Measurements from ENCODE around the gene DUSP19. TPM values are rescaled to one million over a fixed set of nuclear protein-coding genes. Genes with fewer than 3 reads are reported as not detected.
A peak's percentile ranks its signal among the peaks of the same experiment; 100 is the strongest.

Gene DUSP19
- total and polyA plus RNA-seq, 4 donors, result 0.27 to 2.2 (median 0.68) TPM

- Histone ChIP-seq H3K4me1 (ENCODE audit: control insufficient read depth in 4 of 4, insufficient read depth in 4 of 4, low read length in 3 of 4) (no peaks in the 10 kb centered on the region), H3K4me3 (ENCODE audit: low read depth in 1 of 3, low read length in 3 of 3) (no peak overlapping the region), H3K36me3 (ENCODE audit: control insufficient read depth in 4 of 4, insufficient read depth in 3 of 4, low read depth in 1 of 4, low read length in 3 of 4) (no peaks in the 10 kb centered on the region), H3K27me3 (ENCODE audit: control insufficient read depth in 4 of 4, insufficient read depth in 4 of 4, low read length in 3 of 4) (no peaks in the 10 kb centered on the region), H3K9ac (ENCODE audit: low read depth in 1 of 2, low read length in 2 of 2) (no peak overlapping the region), H3K9me3 (ENCODE audit: control insufficient read depth in 4 of 4, low read length in 3 of 4) (no peaks in the 10 kb centered on the region), H3K27ac (ENCODE audit: low read depth in 1 of 2, low read length in 2 of 2) (no peak overlapping the region)
- DNase-seq (ENCODE audit: low spot score), result no peak
- no peak for TF ChIP-seq EGR1 (IDR thresholded peaks at IDR 0.05; ENCODE audit: low read depth in 2 of 2)
- 95% methylated on average over 2 of the region's 2 CpGs for WGBS
These were observed 9.4 kb upstream of the DUSP19 start for GRCh38 chr2:183069174-183069573.

DNA sequence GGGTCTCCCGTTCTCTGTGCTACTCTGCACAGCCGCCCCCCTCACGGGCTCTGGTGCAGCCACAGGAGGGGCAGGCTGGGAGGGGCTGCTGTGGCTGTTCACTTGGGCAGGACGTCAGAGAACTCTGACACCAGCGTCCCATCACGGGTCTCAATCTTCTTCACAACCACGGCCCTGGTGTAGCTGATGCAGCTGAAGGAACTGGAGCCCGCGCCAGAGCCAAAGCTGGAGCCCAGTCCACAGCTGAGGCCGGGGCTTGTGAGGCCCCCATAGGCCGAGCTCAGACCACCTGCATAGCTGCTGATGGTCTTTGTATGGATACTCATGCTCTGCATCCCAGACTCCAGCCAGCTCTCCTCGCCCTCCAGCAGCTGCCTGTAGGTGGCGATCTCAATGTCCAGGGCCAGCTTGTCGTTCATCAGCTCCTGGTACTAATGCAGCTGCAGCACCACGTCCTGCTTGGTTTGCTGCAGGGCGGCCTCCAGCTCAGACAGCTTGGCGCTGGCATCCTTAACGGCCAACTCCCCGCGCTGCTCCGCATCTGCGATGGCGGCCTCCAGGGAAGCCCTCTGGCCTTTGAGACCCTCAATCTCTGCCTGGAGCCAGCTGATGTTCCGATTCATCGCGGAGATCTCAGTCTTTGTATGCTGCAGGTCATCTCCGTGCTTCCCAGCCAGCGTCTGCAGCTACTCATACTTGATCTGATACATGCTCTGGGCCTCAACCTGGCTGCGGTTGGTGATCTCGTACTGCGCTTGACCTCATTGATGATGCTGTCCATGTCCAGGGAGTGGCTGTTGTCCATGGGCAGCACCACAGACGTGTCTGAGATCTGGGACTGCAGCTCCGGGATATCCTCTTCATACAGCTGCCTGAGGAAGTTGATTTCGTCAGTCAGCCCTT, 7.4 kb upstream of the DUSP19 start:
- 64% methylated on average over 34 of the region's 34 CpGs for WGBS
- Histone ChIP-seq H3K4me3 (ENCODE audit: low read depth in 1 of 3, low read length in 3 of 3) (no peak overlapping the region), H3K27ac (ENCODE audit: low read depth in 1 of 2, low read length in 2 of 2) (no peak overlapping the region), H3K4me1 (ENCODE audit: control insufficient read depth in 4 of 4, insufficient read depth in 4 of 4, low read length in 3 of 4) (no peaks in the 10 kb centered on the region), H3K36me3 (ENCODE audit: control insufficient read depth in 4 of 4, insufficient read depth in 3 of 4, low read depth in 1 of 4, low read length in 3 of 4) (no peaks in the 10 kb centered on the region), H3K27me3 (ENCODE audit: control insufficient read depth in 4 of 4, insufficient read depth in 4 of 4, low read length in 3 of 4) (no peaks in the 10 kb centered on the region), H3K9ac (ENCODE audit: low read depth in 1 of 2, low read length in 2 of 2) (no peak overlapping the region), H3K9me3 (ENCODE audit: control insufficient read depth in 4 of 4, low read length in 3 of 4) (no peaks in the 10 kb centered on the region)
- TF ChIP-seq JUND (IDR thresholded peaks at IDR 0.05), result no peak
- no peak for TF ChIP-seq FOXA1 (IDR thresholded peaks at IDR 0.05)
- TF ChIP-seq EGR1 (IDR thresholded peaks at IDR 0.05; ENCODE audit: low read depth in 2 of 2), result no peak
- TF ChIP-seq SP1 (IDR thresholded peaks at IDR 0.05), result no peak
- no peak for TF ChIP-seq FOXA2 (IDR thresholded peaks at IDR 0.05)
- peak; percentile 31 for TF ChIP-seq CTCF (IDR thresholded peaks at IDR 0.05; ENCODE audit: low read depth, low read length, missing input control)
- no peak for TF ChIP-seq TAF1 (conservative IDR thresholded peaks at IDR 0.05)
- no peak for TF ChIP-seq ATF3 (IDR thresholded peaks at IDR 0.05)
- no peak for TF ChIP-seq REST (IDR thresholded peaks at IDR 0.05)
- peak; percentile 51 to 73 for TF ChIP-seq RAD21 (IDR thresholded peaks at IDR 0.05)
- TF ChIP-seq NR2F2 (IDR thresholded peaks at IDR 0.05), result no peak
- no peak for TF ChIP-seq HNF4A (conservative IDR thresholded peaks at IDR 0.05)
- TF ChIP-seq HNF4G (IDR thresholded peaks at IDR 0.05), result no peak
- no peak for TF ChIP-seq GABPA (IDR thresholded peaks at IDR 0.05 in 1 of 2, conservative IDR thresholded peaks at IDR 0.05 in 1 of 2)
- peak; percentile 44 for DNase-seq (ENCODE audit: low spot score)

Measured in liver (tissue), 9 donors.